Measurements from ENCODE around the gene SERPING1.

SERPING1 gene

DNA sequence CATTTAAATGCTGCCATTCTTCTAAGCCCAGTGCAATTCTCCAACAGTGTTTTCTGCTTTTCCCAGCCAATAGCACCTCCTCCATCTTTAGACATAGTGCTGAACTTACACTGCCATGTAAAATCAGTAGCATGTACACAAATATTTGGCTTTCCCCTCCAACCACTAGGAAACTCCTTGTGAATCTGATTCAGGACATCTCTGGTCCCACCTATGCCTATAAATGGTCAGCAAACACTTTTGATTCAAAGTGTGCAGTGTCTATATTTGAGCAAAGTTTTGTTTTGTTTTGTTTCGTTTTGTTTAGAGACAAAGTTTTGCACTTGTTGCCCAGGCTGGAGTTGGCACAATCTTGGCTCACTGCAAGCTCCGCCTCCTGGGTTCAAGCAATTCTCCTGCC lies 27.4 kb downstream of the SERPING1 start:
- H3F3A ChIP-seq (ENCODE audit: insufficient read depth): no peaks in the 10 kb centered on the region
- H3K4me2 ChIP-seq (ENCODE audit: low read depth, low read length, poor library complexity, severe bottlenecking): no peak overlapping the region
- H4K20me1 ChIP-seq (ENCODE audit: low read depth, low read length): no peaks in the 10 kb centered on the region
- TF ChIP-seq EZH2phosphoT487 (conservative IDR thresholded peaks at IDR 0.05; ENCODE audit: low read length): no peak
- TF ChIP-seq, protein P1, sequence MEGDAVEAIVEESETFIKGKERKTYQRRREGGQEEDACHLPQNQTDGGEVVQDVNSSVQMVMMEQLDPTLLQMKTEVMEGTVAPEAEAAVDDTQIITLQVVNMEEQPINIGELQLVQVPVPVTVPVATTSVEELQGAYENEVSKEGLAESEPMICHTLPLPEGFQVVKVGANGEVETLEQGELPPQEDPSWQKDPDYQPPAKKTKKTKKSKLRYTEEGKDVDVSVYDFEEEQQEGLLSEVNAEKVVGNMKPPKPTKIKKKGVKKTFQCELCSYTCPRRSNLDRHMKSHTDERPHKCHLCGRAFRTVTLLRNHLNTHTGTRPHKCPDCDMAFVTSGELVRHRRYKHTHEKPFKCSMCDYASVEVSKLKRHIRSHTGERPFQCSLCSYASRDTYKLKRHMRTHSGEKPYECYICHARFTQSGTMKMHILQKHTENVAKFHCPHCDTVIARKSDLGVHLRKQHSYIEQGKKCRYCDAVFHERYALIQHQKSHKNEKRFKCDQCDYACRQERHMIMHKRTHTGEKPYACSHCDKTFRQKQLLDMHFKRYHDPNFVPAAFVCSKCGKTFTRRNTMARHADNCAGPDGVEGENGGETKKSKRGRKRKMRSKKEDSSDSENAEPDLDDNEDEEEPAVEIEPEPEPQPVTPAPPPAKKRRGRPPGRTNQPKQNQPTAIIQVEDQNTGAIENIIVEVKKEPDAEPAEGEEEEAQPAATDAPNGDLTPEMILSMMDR (IDR thresholded peaks at IDR 0.05; ENCODE audit: insufficient read depth, low read length, poor library complexity, severe bottlenecking): no peak
- H3K9ac ChIP-seq (ENCODE audit: low read length): no peak overlapping the region
- H3K9me2 ChIP-seq (replicated peaks; ENCODE audit: insufficient read depth, low read length): no peaks in the 10 kb centered on the region
- H3K9me3 ChIP-seq (ENCODE audit: insufficient read depth, low read length): peaks cover 1% of the 10 kb centered on the region; the same call in 1 of the 2 replicates
- H3K36me3 ChIP-seq (ENCODE audit: low read length): no peaks in the 10 kb centered on the region
- no peak overlapping the region for H3K27ac ChIP-seq (ENCODE audit: low read depth, low read length)
- H3K27me3 ChIP-seq (ENCODE audit: low read length): no peaks in the 10 kb centered on the region
- H2AFZ ChIP-seq (ENCODE audit: low read depth, low read length, severe bottlenecking): no peak overlapping the region
- no peaks in the 10 kb centered on the region for H3K79me2 ChIP-seq (ENCODE audit: insufficient read depth, low read length)
- no peak overlapping the region for H3K4me3 ChIP-seq (ENCODE audit: insufficient read depth, low read length, poor library complexity, severe bottlenecking)

DNA sequence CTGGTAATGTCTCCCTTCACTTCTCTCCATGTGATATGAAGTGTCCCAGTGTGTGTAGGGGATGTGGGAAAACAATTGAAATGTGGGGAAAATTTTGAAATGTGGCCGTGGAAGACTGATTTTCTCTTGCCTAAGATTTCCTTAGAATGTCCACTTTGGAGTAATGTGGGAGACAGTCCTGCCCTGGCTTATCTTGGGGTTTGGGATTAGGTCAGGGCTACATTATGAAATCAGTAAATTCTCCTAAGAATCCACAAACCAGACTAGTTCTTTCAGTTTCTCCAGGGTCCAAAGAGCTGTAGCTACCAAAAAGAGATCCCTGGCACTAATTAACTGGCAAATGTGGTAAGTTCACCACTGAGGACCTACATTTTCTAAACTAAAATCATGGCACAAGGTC lies 29.4 kb downstream of the SERPING1 start:
- no peaks in the 10 kb centered on the region for H3K36me3 ChIP-seq (ENCODE audit: low read length)
- no peak overlapping the region for H3K4me3 ChIP-seq (ENCODE audit: insufficient read depth, low read length, poor library complexity, severe bottlenecking)
- H2AFZ ChIP-seq (ENCODE audit: low read depth, low read length, severe bottlenecking): no peak overlapping the region
- H3K79me2 ChIP-seq (ENCODE audit: insufficient read depth, low read length): no peaks in the 10 kb centered on the region
- no peaks in the 10 kb centered on the region for H3K9me3 ChIP-seq (ENCODE audit: insufficient read depth, low read length)
- H3K9me2 ChIP-seq (replicated peaks; ENCODE audit: insufficient read depth, low read length): no peaks in the 10 kb centered on the region
- H4K20me1 ChIP-seq (ENCODE audit: low read depth, low read length): no peaks in the 10 kb centered on the region
- H3K27ac ChIP-seq (ENCODE audit: low read depth, low read length): no peak overlapping the region
- TF ChIP-seq EZH2phosphoT487 (conservative IDR thresholded peaks at IDR 0.05; ENCODE audit: low read length): no peak
- TF ChIP-seq, protein P1 (IDR thresholded peaks at IDR 0.05; ENCODE audit: insufficient read depth, low read length, poor library complexity, severe bottlenecking): no peak
- no peaks in the 10 kb centered on the region for H3F3A ChIP-seq (ENCODE audit: insufficient read depth)
- H3K27me3 ChIP-seq (ENCODE audit: low read length): no peaks in the 10 kb centered on the region
- H3K9ac ChIP-seq (ENCODE audit: low read length): no peak overlapping the region
- H3K4me2 ChIP-seq (ENCODE audit: low read depth, low read length, poor library complexity, severe bottlenecking): no peak overlapping the region

DNA sequence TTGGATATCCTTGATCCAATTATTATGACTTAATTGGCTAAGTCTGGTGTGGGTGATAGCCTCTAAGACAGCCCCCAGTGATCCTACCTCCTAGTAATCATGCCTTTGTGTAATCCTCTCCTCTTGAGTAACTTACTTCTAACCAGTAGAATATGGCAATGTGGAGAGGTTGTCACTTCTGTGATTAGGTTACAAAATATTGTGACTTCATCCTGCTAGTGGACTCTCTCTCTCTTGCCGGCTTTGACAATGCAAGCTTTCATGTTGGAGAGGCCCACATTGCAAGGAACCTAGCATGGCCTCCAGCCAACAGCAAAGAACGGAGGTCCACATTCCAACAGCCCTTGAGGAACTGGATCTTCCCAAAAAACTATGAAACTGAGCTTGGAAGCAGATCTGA lies 32.7 kb downstream of the SERPING1 start:
- Histone ChIP-seq H3K4me2 (ENCODE audit: low read depth, low read length, poor library complexity, severe bottlenecking) (no peak overlapping the region), H3K4me3 (ENCODE audit: insufficient read depth, low read length, poor library complexity, severe bottlenecking) (no peak overlapping the region), H3F3A (ENCODE audit: insufficient read depth) (no peaks in the 10 kb centered on the region), H4K20me1 (ENCODE audit: low read depth, low read length) (no peaks in the 10 kb centered on the region), H3K79me2 (ENCODE audit: insufficient read depth, low read length) (no peaks in the 10 kb centered on the region), H3K9me2 (replicated peaks; ENCODE audit: insufficient read depth, low read length) (no peaks in the 10 kb centered on the region), H3K9me3 (ENCODE audit: insufficient read depth, low read length) (no peaks in the 10 kb centered on the region), H3K9ac (ENCODE audit: low read length) (no peak overlapping the region), H3K27ac (ENCODE audit: low read depth, low read length) (no peak overlapping the region), H3K36me3 (ENCODE audit: low read length) (no peaks in the 10 kb centered on the region), H3K27me3 (ENCODE audit: low read length) (no peaks in the 10 kb centered on the region), H2AFZ (ENCODE audit: low read depth, low read length, severe bottlenecking) (no peak overlapping the region)
- TF ChIP-seq EZH2phosphoT487 (conservative IDR thresholded peaks at IDR 0.05; ENCODE audit: low read length): no peak
- TF ChIP-seq, protein P1 (IDR thresholded peaks at IDR 0.05; ENCODE audit: insufficient read depth, low read length, poor library complexity, severe bottlenecking): no peak

Measured in SU-DHL-6 (cell line).